ENCODE measurements around the gene EMX1.

DNA sequence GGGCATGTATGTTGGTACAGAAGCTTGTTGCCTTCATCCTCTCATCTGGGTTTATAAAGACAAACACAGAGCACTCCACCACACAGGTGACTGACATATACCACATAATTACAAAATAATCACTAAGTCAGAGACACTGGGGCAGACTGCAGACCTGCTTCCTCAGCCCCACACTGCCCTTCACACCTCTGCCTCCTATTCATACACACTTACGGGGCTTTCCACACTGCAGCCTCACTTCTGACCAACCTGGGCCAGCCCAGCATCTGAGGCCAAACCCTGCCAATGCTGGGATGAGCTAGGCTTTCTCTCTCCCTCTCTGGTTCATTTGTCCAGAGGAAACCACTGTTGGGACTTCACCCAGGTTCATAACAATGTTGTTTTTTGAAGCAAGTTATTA, 4.5 kb downstream of the EMX1 start:
- TF ChIP-seq, protein P1, sequence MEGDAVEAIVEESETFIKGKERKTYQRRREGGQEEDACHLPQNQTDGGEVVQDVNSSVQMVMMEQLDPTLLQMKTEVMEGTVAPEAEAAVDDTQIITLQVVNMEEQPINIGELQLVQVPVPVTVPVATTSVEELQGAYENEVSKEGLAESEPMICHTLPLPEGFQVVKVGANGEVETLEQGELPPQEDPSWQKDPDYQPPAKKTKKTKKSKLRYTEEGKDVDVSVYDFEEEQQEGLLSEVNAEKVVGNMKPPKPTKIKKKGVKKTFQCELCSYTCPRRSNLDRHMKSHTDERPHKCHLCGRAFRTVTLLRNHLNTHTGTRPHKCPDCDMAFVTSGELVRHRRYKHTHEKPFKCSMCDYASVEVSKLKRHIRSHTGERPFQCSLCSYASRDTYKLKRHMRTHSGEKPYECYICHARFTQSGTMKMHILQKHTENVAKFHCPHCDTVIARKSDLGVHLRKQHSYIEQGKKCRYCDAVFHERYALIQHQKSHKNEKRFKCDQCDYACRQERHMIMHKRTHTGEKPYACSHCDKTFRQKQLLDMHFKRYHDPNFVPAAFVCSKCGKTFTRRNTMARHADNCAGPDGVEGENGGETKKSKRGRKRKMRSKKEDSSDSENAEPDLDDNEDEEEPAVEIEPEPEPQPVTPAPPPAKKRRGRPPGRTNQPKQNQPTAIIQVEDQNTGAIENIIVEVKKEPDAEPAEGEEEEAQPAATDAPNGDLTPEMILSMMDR (IDR thresholded peaks at IDR 0.05) = no peak
- no peak for TF ChIP-seq EP300 (IDR thresholded peaks at IDR 0.05)
- no peak for TF ChIP-seq POLR2A (IDR thresholded peaks at IDR 0.05)

Data from ovary (tissue), 3 donors.